K562 (cell line): ENCODE measurements around the gene FHL1. TPM values are rescaled to one million over a fixed set of nuclear protein-coding genes. Genes with fewer than 3 reads are reported as not detected.

ENCODE experiments used
- ATAC-seq: fragments of 200-7000 bp; cut with Tn5 transposase; 3 replicates; pipeline ENCODE4 v1.9.1; 2020; ENCODE audit warnings: moderate library complexity
- BruUV-seq: library from RNA; stranded (reverse); fragments of 400-500 nt; replicated peaks from 2 replicates; lab custom pipeline; 2021; lab: Mats Ljungman, UMichigan
- CTCF ChIA-PET: fragments of 300-600 bp; formaldehyde crosslinking; extraction: SDS; loops from one replicate; lab custom pipeline; 2021; ENCODE audit warnings: low intra/inter-chr PET ratio; lab: Yijun Ruan, JAX
- POLR2A ChIA-PET: fragments of 300-600, 350-650 bp; sonication (Branson Sonifier 250); formaldehyde crosslinking; extraction: SDS; loops from one replicate; lab custom pipeline; 2021; ENCODE audit warnings: antibody characterized with exemption, inconsistent platforms; lab: Yijun Ruan, JAX
- DNase-seq, 4 experiments: peaks; one replicate each; pipeline versions ENCODE4 v3.0.0 to v3.0.0-alpha.2; 2011 to 2018; ENCODE audit warnings: low spot score in 3 of 4, mixed read lengths in 3 of 4; ENCODE audit errors: extremely low read depth in 1 of 4
- FAIRE-seq: peaks from 2 replicates; lab custom pipeline; 2011; peaks lifted over from hg19 to GRCh38; lab: Jason Lieb, UNC
- H2AFZ ChIP-seq: 2 replicates; pipeline ENCODE4 v1.6.0; 2011; ENCODE audit warnings: low read depth, low read length, control low read depth, inconsistent platforms
- H3K27ac ChIP-seq: fragments of 200-600 bp; 3 replicates; pipeline ENCODE4 v1.8.0; 2011; ENCODE audit warnings: low read depth, mild to moderate bottlenecking, control low read depth, inconsistent platforms, low read length, moderate library complexity, mixed read lengths; ENCODE audit errors: extremely low read depth
- H3K27me3 ChIP-seq, 2 experiments: fragments of 300-600 bp in 1 of 2; 2 replicates in 1 of 2; 3 replicates in 1 of 2; pipeline versions ENCODE4 v1.6.0 to v1.8.0; 2011; ENCODE audit warnings: inconsistent platforms in 2 of 2, low read length in 2 of 2, mild to moderate bottlenecking in 1 of 2, mixed read lengths in 1 of 2, moderate library complexity in 1 of 2; ENCODE audit not compliant: control insufficient read depth in 2 of 2, insufficient read depth in 2 of 2
- H3K36me3 ChIP-seq: fragments of 300-600 bp; 3 replicates; pipeline ENCODE4 v1.8.0; 2011; ENCODE audit warnings: mild to moderate bottlenecking, low read length, inconsistent platforms; ENCODE audit not compliant: control insufficient read depth, insufficient read depth
- H3K4me1 ChIP-seq, 2 experiments: fragments of 200-600 bp in 1 of 2; replicated peaks in 1 of 2; 2 replicates in 1 of 2; 3 replicates in 1 of 2; pipeline versions ENCODE4 v1.5.1 to v1.8.0; 2011; ENCODE audit warnings: inconsistent platforms in 2 of 2, low read length in 2 of 2, mild to moderate bottlenecking in 1 of 2, mixed read lengths in 1 of 2, moderate library complexity in 1 of 2; ENCODE audit not compliant: control insufficient read depth in 2 of 2, insufficient read depth in 2 of 2
- H3K4me2 ChIP-seq: 2 replicates; pipeline ENCODE4 v1.6.1; 2011; ENCODE audit warnings: low read length, control low read depth, inconsistent platforms, mixed read lengths; ENCODE audit not compliant: insufficient read depth
- H3K4me3 ChIP-seq: fragments of 200-600 bp; sonication (generic), shearing (Covaris generic); 2 replicates; pipeline ENCODE4 v1.5.1; 2016; ENCODE audit warnings: control low read depth, inconsistent platforms
- H3K79me2 ChIP-seq: fragments of 200-600 bp; 3 replicates; pipeline ENCODE4 v1.8.0; 2011; ENCODE audit warnings: low read length, inconsistent platforms; ENCODE audit not compliant: control insufficient read depth, insufficient read depth
- H3K9ac ChIP-seq, 2 experiments: 2 replicates each; pipeline versions ENCODE4 v1.6.0 to v1.6.1; 2011; ENCODE audit warnings: low read depth in 2 of 2, low read length in 2 of 2, control low read depth in 1 of 2, inconsistent platforms in 1 of 2, mild to moderate bottlenecking in 1 of 2, mixed read lengths in 1 of 2; ENCODE audit not compliant: insufficient read depth in 1 of 2
- H3K9me1 ChIP-seq: one replicate; pipeline ENCODE4 v1.6.0; 2011; ENCODE audit warnings: inconsistent platforms, mild to moderate bottlenecking, low read length, moderate library complexity; ENCODE audit not compliant: control insufficient read depth, insufficient read depth
- H3K9me3 ChIP-seq: replicated peaks from 2 replicates; pipeline ENCODE4 v1.5.1; 2011; ENCODE audit warnings: low read depth, low read length, inconsistent platforms; ENCODE audit not compliant: control insufficient read depth, insufficient read depth
- H4K20me1 ChIP-seq: replicated peaks from 2 replicates; pipeline ENCODE4 v1.6.1; 2011; ENCODE audit warnings: low read length, inconsistent platforms, mixed read lengths; ENCODE audit not compliant: control insufficient read depth, insufficient read depth
- CHD1 ChIP-seq: fragments of 200-600 bp; sonication (generic); IDR thresholded peaks from one replicate; pipeline ENCODE4 v1.6.1; 2012; ENCODE audit warnings: mild to moderate bottlenecking, moderate library complexity, low read length, inconsistent platforms
- MCM7 ChIP-seq, 2 experiments: fragments of 450-650 bp; IDR thresholded peaks; 2 replicates each; pipeline ENCODE4 v1.6.1; 2016 to 2018
- MITF ChIP-seq: IDR thresholded peaks from 2 replicates; pipeline ENCODE4 v1.6.1; 2014; ENCODE audit warnings: antibody characterized with exemption
- RNF219 ChIP-seq: fragments of 250-450 bp; sonication (Bioruptor Pico); IDR thresholded peaks from 2 replicates; pipeline ENCODE4 v1.5.0; 2022; ENCODE audit warnings: mild to moderate bottlenecking
- ZNF232 ChIP-seq: sonication (generic); formaldehyde crosslinking; IDR thresholded peaks from 2 replicates; pipeline ENCODE4 v1.8.0; 2022; ENCODE audit warnings: mild to moderate bottlenecking, missing genetic modification reagents
- WGBS: fragments of 100-300 bp; shearing (Covaris generic); methylation state at CpG from one replicate; pipeline ENCODE4 v1.1.6; 2016; ENCODE audit warnings: low coverage, mixed read lengths; ENCODE audit not compliant: insufficient coverage; ENCODE audit errors: missing lambda C conversion rate; 5-methylcytosine and 5-hydroxymethylcytosine counted together
- in situ Hi-C: fragments of 300-500 bp; cut with MboI; formaldehyde crosslinking; loops from 4 replicates; pipeline ENCODE4 v1.15.0; 2018; ENCODE audit warnings: inconsistent platforms, mixed read lengths
- intact Hi-C: fragments of 100-400 bp; cut with micrococcal nuclease; formaldehyde crosslinking; loops from 2 replicates; pipeline ENCODE4 v1.14.2; 2022
- polyA plus RNA-seq, 8 experiments: library from polyadenylated mRNA; depleted of rRNA in 4 of 8; stranded (reverse) in 5 of 8; unstranded in 3 of 8; fragments of >200 nt; fragmentation: Nextera tagmentation in 2 of 8; fragmentation: Illumina TruSeq in 1 of 8; extraction: Ambion mirVana in 2 of 8; extraction: Trizol in 1 of 8; gene quantifications; 2 replicates each; pipeline versions ENCODE4 v1.2.1 to v1.2.3, GENCODE V29; 2011 to 2014; ENCODE audit warnings: inconsistent platforms in 1 of 8, missing spikeins in 1 of 8
- total RNA-seq, 7 experiments: library from RNA; depleted of rRNA in 6 of 7; stranded (reverse); fragments of >200 nt in 6 of 7; fragmentation: Illumina TruSeq in 2 of 7; extraction: Trizol in 2 of 7; gene quantifications; 2 replicates each; pipeline versions ENCODE4 v1.2.1 to v1.2.3, GENCODE V29; 2011 to 2021; ENCODE audit warnings: low replicate concordance in 1 of 7

The FHL1 gene
- total and polyA plus RNA-seq, 9 of the 15 experiments (the other 6 are each of a cell fraction or from before 2014, with no cell fraction given): 0.03 to 3.0 (median 0.13) TPM; not detected in 1

GRCh38 chrX:136205882-136206380 lies 58.6 kb downstream of the FHL1 start:
- no peak overlapping the region for H3K9ac ChIP-seq
- DNase-seq (no peak), FAIRE-seq (no peak), ATAC-seq (no peak)
- no peak overlapping the region for H3K4me2 ChIP-seq
- H3K4me1 ChIP-seq: peaks cover 0 to 3% of the 10 kb centered on the region in 2 experiments; a peak in 2 of 5 replicates
- in situ Hi-C loops: no loop called here
- no peaks in the 10 kb centered on the region for H3K9me3 ChIP-seq
- CTCF ChIA-PET: no interaction called here
- WGBS: 0% methylated on average over 8 of the region's 8 CpGs
- POLR2A ChIA-PET: no interaction called here
- BruUV-seq: no TSS peak
- H3K9me1 ChIP-seq: no peaks in the 10 kb centered on the region
- H4K20me1 ChIP-seq: no peaks in the 10 kb centered on the region
- no peak for TF ChIP-seq MITF
- no peak for TF ChIP-seq RNF219 (CRISPR knock-in tag)
- no peak for TF ChIP-seq ZNF232 (CRISPR knock-in tag)
- no peak for TF ChIP-seq MCM7 (IDR thresholded peaks at IDR 0.05)
- no peak for TF ChIP-seq CHD1
- H3K36me3 ChIP-seq: no peaks in the 10 kb centered on the region
- H3K27ac ChIP-seq: no peak overlapping the region
- no peak overlapping the region for H2AFZ ChIP-seq
- no peaks in the 10 kb centered on the region for H3K79me2 ChIP-seq
- H3K4me3 ChIP-seq: no peak overlapping the region
- H3K27me3 ChIP-seq: peaks cover 2 to 30% of the 10 kb centered on the region in 2 experiments
- intact Hi-C loops: loop anchor here (5.0 kb wide), 1 partner anchor 179 kb away; no protein-coding TSS in a partner anchor
